ENCODE measurements around the gene ANKRD10. TPM values are rescaled to one million over a fixed set of nuclear protein-coding genes. Genes with fewer than 3 reads are reported as not detected.

Gene ANKRD10
- total RNA-seq, 1 experiment from 2014 or later = 159 TPM

GRCh38 chr13:110929104-110929777 is 14.4 kb upstream of the ANKRD10 start:
- Histone ChIP-seq H3K4me1 (ENCODE audit: insufficient read depth, low read length) (no peaks in the 10 kb centered on the region), H3K4me2 (ENCODE audit: insufficient read depth, insufficient read length, low read length) (no peak overlapping the region), H3K18ac (ENCODE audit: insufficient read length, low read depth, low read length) (no peak overlapping the region), H3K27me3 (ENCODE audit: insufficient read depth, low read length) (no peaks in the 10 kb centered on the region), H3K79me1 (ENCODE audit: insufficient read depth, low read depth, low read length, poor library complexity, severe bottlenecking) (no peaks in the 10 kb centered on the region), H3T11ph (ENCODE audit: low read length) (no peak overlapping the region), H3K27ac (ENCODE audit: insufficient read length, low read depth, low read length) (no peak overlapping the region), H3K4ac (ENCODE audit: low read depth, low read length) (no peak overlapping the region), H2AK5ac (ENCODE audit: insufficient read length, low read length) (no peak overlapping the region), H2BK12ac (ENCODE audit: insufficient read length, low read depth, low read length) (no peak overlapping the region), H4K20me1 (ENCODE audit: control insufficient read depth, insufficient read depth, insufficient read length) (no peaks in the 10 kb centered on the region), H2BK120ac (ENCODE audit: low read depth, low read length, poor library complexity, severe bottlenecking) (no peak overlapping the region), H4K5ac (ENCODE audit: insufficient read length, low read depth, low read length) (no peak overlapping the region), H3K23me2 (ENCODE audit: insufficient read length, low read depth, low read length, poor library complexity, severe bottlenecking) (no peaks in the 10 kb centered on the region), H3K9ac (ENCODE audit: extremely low read depth, insufficient read length, low read length) (no peak overlapping the region), H2BK20ac (ENCODE audit: low read depth, low read length, poor library complexity, severe bottlenecking) (no peak overlapping the region), H3K79me2 (ENCODE audit: insufficient read depth, low read length) (no peaks in the 10 kb centered on the region), H2BK15ac (ENCODE audit: low read depth, low read length) (no peak overlapping the region), H2AFZ (ENCODE audit: low read length) (no peak overlapping the region), H4K8ac (replicated peaks; ENCODE audit: insufficient read length, low read depth, low read length) (no peak overlapping the region), H3K56ac (ENCODE audit: insufficient read length, low read depth, low read length) (no peak overlapping the region), H3K23ac (ENCODE audit: insufficient read length, low read depth, low read length) (no peak overlapping the region), H3K9me3 (ENCODE audit: control insufficient read depth, low read depth, low read length) (peaks cover 21% of the 10 kb centered on the region), H4K91ac (ENCODE audit: insufficient read length, low read depth, low read length) (no peak overlapping the region), H2BK5ac (ENCODE audit: insufficient read length, low read length) (no peak overlapping the region), H3K14ac (ENCODE audit: insufficient read depth, low read length) (no peak overlapping the region)
- Mint-ChIP-seq H3K36me3 (ENCODE audit: insufficient read depth in 1 of 3, low read depth in 3 of 3) (peaks cover 6 to 19% (median 8%) of the 10 kb centered on the region in 3 experiments; a peak in 6 of 7 replicates), H3K9me3 (peaks cover 19 to 22% of the 10 kb centered on the region in 2 experiments), H3K27me3 (ENCODE audit: low read depth) (peaks cover 15% of the 10 kb centered on the region), H3K4me3 (no peak overlapping the region), H3K27ac (no peak overlapping the region), H3K4me1 (peaks cover 7 to 12% of the 10 kb centered on the region in 2 experiments; a peak in 3 of 4 replicates)
- no peak for TF ChIP-seq CTCF (conservative IDR thresholded peaks at IDR 0.05)
- no peak for DNase-seq
- WGBS (ENCODE audit: extremely low coverage, insufficient read length, low lambda C conversion rate) = no CpG with 5 or more reads among the region's 3 CpGs
